ENCODE measurements around the gene GCDH. TPM values are rescaled to one million over a fixed set of nuclear protein-coding genes. Genes with fewer than 3 reads are reported as not detected.

GCDH gene
- total and polyA plus RNA-seq, 9 donors, result 11.9 to 36.3 (median 28.4) TPM

GRCh38 chr19:12944104-12944674 lies 53.2 kb downstream of the GCDH start:
- TF ChIP-seq POLR2A (IDR thresholded peaks at IDR 0.05), result no peak
- no peak for TF ChIP-seq CTCF (IDR thresholded peaks at IDR 0.05)
- intact Hi-C loops (cut with DNase I), result no loop called here
- no peaks in the 10 kb centered on the region for H3K36me3 ChIP-seq
- peaks cover 2% of the 10 kb centered on the region for H3K4me1 ChIP-seq (ENCODE audit: insufficient read depth)
- 52 to 73% (median 57%) methylated on average over 2 of the region's 2 CpGs for WGBS, 3 donors
- no peak overlapping the region for H3K4me3 ChIP-seq
- no peak for DNase-seq
- H3K27ac ChIP-seq, result no peak overlapping the region
- no peaks in the 10 kb centered on the region for H3K9me3 ChIP-seq
- no peaks in the 10 kb centered on the region for H3K27me3 ChIP-seq

DNA sequence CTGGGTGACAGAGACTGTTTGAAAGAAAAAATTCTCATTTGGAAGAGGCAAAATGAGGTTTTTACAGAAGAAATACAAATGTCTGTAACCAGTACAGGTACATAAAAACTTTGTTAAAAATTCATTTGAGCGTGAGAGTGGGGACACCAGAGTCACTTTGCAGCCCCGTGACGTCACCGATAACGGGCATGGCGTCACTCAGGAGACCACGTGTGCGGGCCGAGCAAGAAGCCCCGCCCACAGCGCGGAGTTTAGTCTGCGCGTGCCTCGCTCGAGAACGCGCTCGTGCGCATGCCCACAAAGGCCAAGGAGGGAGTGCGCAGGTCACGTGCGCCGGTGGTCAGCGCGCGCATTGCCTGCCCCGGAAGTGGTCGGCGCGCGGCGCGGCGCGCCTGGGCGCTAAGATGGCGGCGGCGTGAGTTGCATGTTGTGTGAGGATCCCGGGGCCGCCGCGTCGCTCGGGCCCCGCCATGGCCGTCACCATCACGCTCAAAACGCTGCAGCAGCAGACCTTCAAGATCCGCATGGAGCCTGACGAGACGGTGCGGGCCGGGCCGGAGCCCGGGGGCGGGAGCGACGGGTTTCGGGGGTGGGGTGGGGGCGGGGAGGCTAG lies 54.6 kb downstream of the GCDH start, which contains the start of gene RAD23A:
Gene RAD23A (plus strand): TSS at position 384 of the 613 bp plus-strand sequence. CDS start 87 bp downstream, at position 471.
- peak; percentile 98 to 100 (median 99) for DNase-seq
- intact Hi-C loops (cut with DNase I), result no loop called here
- TF ChIP-seq EP300 (IDR thresholded peaks at IDR 0.05) (peak; percentile 9), CTCF (IDR thresholded peaks at IDR 0.05) (peak in 1 of 3 donors; percentile 24), POLR2A (IDR thresholded peaks at IDR 0.05) (peak; percentile 89)
- Histone ChIP-seq H3K27me3 (no peaks in the 10 kb centered on the region), H3K4me1 (ENCODE audit: insufficient read depth) (no peaks in the 10 kb centered on the region), H3K4me3 (peak within 1 kb of the TSS; percentile 96), H3K27ac (peak within 1 kb of the TSS; percentile 83 to 85), H3K9me3 (no peaks in the 10 kb centered on the region), H3K36me3 (no peaks in the 10 kb centered on the region)
- 0 to 1% (median 0%) methylated on average over 46 to 62 of the region's 62 CpGs for WGBS, 3 donors

DNA sequence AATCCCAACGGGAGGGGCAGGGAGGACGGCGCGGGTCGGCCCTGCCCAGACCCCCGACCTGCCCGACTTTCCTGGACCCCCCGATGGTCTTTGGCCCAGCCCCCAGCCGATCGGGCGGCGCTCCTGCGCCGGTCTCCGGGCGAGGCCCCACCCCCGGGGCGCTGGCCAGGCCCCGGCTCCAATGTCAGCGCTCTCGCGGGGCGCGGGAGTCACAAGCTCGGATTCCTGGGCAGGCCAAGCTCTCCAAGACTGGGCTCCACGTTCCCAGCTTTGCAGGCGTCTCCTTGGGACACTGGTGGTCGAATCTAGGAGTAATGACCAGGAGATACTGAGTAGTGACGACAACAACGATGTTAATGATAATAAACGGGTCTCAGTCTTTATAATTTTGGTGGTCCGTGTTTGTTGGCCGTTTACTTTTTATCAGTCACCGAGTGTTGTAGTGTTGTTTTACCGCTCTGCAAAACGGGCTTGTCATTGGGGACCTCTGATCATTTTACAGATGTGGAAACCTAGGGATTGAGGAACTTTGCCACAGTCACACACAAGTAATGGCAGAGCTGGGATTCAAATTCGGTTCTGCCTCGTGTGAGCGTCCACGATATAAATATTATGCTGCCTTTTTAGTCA lies 55.2 kb downstream of the GCDH start:
- WGBS, 3 donors, result 0 to 1% (median 1%) methylated on average over 36 to 40 of the region's 40 CpGs
- H3K36me3 ChIP-seq, result no peaks in the 10 kb centered on the region
- intact Hi-C loops (cut with DNase I), result no loop called here

More for the DNA sequence above, 55.2 kb downstream of the GCDH start:
- TF ChIP-seq POLR2A (IDR thresholded peaks at IDR 0.05), result no peak
- no peak for TF ChIP-seq CTCF (IDR thresholded peaks at IDR 0.05)
- TF ChIP-seq EP300 (IDR thresholded peaks at IDR 0.05), result no peak
- DNase-seq, result peak; percentile 53 to 79 (median 67)
- H3K27ac ChIP-seq, result peak overlapping the region; percentile 83 to 85
- no peaks in the 10 kb centered on the region for H3K4me1 ChIP-seq (ENCODE audit: insufficient read depth)
- peak overlapping the region; percentile 96 for H3K4me3 ChIP-seq
- no peaks in the 10 kb centered on the region for H3K27me3 ChIP-seq
- no peaks in the 10 kb centered on the region for H3K9me3 ChIP-seq
